ENCODE measurements around the gene LAMB4.

Gene LAMB4

DNA sequence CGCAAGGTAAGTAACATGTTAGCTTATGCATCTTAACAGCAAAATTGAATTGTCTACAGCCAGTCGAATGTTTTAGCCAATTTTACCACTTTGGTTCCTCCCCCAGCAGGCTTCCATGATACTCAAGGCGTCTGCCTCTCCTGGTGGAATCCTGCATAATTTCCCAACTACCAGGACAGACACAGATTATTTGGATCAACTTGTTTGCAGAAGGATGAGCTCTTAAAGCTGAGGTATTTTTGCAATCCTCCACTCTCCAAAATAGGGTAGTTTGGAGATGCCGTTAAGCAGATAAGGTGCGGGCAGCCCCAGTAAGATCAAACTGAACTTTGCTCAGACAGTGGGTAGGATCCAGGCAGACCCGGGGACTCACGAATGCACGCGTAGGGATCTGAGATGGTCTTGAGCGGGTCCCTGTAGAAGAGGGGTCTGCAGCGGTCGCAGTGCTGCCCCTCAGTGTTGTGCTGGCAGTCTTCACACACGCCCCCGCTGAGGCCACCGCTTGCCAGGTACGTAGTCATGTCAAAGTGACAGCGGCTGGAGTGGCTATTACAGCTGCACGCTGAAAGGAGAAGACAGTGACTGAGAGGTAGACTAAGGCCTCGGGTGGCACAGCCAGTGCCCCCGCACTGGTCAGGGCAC is 27.4 kb downstream of the LAMB4 start:
- DNase-seq = no peak

DNA sequence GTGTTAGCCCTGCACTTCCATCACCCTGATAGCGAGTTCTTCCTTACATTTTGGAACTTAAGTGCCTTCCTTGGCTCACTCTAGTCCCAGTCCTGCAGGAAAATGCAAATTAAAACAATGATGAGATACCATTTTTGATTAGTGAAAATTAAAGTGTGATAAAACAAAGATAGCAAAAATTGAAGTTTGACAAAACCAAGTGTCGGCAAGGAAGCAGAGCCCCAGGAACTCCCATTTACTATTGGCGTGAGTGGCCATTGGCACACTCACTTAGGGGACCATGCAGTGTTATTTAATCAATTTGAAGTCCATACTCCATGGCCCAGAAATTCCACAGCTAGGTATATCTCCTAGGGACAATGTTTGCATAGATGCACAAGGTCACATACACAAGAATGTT is 28.4 kb downstream of the LAMB4 start:
- no peak for DNase-seq

DNA sequence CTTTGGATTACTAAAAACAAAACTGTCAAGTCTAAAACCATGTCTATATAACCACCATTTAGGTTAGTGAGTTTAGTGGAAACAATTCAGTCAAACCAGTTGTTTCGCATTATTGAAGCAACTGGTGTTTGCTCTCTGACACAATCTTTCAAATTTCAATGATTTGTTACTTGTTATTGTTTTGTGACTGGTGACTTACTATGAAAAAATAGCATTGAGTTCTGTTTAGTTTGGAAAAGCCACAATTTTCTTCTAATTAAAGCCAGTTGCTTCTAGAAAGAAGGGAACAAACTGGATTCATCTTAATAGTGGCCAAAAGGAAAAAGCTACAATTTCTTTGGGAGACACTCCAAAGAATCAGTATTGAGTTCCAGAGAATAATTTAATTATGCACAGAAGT is 30.4 kb downstream of the LAMB4 start:
- DNase-seq = no peak

DNA sequence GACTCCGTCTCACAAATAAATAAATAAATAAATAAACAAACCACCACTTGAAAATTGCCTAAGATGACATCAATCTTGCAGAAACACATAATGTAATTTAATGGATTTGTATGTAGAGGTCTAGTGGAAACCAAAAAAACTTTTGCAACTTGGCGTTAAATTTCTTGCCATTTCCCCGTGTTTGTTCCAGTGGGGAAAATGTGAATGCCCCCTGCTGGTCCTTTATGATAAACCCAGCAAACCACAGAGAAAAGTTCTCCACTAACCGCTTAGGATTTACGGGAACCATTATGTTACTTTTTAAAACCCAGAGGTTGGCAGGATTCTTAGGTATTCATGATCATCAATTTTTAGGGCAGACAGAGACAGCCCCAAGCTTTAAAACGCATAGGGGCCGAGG is 32.5 kb downstream of the LAMB4 start:
- no peak for DNase-seq

DNA sequence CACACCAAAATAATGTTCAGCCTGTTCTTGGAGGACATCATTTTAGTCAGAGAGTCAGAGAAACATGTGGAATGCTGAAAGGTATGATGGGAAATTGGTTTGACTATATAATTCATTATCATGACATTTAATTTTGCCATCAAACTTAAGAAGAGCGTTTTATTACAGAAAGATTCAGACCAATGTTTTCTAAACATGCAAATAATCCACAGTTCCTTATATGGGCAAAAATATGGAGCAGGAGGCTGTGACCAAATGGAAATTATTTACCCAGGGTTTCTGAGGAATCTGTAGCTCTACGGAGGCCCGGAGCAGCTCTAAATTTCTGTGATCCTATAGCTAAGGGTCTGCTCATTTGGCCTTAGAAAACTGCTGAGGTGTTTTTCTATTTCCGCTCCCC is 33.2 kb downstream of the LAMB4 start:
- DNase-seq = no peak

DNA sequence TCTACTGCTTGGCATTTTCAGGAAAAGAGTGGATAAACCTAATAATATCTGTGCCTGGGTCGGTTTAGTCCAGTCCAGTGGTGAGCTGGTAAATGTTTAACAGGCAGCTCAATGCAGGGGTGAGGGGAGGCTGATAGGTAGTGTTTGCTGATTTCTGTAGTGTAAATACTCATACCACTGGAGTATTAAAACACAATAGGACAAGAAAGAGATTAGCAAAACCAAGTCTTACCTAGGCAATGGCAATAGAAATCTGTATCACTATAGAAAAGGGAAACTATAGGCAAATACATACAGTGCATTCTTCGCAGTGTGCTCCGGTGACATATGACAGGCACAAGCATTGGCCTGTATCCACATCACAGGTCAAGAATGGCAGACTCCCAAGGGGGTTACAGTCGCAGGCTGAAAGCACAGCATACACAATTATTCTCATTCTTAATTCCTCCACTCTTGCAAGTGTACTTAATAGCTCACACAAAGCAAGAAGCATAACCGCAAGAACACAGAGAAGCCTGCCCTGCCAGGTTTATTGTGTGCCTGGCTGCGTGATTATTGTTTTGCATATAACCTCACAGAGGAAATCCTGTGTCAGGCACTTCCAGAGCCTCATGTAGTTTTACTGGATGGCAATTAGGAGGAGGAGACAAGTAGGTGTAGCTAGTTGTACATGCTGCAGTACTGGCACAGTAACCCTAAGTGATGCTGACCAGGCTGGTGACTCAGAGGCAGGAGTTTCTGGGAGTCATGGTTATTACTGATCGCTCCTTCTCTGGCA is 35.0 kb downstream of the LAMB4 start:
- no peak for DNase-seq

DNA sequence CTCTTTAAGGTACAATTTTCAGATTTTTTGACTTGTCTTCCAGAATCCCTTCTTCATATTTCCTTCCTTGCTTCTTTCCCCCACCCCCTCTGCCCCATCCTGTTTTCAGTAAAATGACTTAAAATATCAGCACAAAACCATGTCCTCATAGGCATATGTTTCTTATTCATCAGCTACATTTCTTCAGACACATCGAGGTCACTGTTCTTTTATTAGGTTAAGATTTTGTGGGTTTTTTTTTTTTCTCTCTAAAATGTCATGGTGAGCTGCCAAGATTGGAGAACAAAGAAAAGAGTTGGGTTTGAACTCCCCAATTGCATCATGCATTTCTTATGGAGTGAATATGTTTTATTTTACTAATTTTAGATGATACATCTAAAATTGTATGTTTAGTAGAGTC is 35.8 kb downstream of the LAMB4 start:
- no peak for DNase-seq

DNA sequence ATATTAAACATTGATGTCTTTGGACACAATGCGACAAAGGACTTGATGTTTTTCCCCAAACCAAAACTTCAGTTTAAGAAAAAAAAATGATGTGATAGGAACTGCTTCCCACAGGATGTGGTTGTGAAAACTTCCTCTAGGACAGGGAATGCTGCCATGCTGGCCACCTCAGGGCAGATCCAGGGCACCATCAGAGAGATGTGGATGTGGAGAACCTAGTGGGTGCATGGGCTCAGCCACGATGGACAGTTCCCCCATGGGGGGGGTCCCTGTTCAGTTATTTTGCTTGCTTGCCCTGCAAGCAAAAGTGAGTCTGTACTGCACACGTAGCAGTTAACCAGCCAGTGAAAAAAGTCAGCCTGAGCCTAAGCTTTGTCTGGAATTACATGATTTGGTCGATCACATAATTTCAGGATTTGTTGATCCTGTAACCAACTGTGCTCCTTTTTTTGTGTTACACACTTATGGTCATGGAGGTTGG is 36.3 kb downstream of the LAMB4 start:
- no peak for DNase-seq

DNA sequence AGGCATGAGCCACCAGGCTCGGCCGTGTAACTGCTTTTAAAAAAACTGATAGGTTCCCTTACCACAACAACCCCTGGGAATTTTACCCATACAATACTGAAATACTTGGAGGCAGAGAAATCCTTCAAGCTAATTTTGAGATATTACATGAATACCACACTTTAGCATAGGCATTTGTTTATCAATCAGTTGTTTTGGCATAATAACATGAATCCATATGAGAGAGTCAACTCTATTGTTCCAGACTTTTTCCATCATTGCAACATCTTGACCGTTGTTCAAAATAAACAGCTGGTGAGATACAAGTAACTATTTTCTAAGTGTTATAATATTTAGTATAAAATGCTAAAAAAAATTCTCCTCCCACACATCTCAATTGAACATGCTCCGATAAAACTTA is 36.8 kb downstream of the LAMB4 start:
- DNase-seq = no peak

DNA sequence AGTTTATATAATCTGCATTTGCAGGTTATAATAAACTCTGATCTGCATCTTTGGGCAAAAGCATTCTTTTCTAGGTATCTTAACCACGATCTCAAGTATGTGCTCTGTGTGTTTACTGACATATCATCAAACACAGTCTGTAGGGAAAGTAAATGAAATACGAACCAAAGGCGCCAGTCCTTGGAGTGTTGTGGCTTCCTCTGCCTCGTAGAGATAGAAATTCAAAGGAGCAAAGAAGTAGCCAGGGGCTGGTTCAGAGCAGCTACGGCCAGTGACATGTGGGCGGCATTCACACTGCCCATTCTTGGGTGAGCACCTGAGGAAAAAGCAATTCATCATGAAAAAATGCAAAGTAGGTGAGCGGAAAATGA is 38.7 kb downstream of the LAMB4 start:
- no peak for DNase-seq

DNA sequence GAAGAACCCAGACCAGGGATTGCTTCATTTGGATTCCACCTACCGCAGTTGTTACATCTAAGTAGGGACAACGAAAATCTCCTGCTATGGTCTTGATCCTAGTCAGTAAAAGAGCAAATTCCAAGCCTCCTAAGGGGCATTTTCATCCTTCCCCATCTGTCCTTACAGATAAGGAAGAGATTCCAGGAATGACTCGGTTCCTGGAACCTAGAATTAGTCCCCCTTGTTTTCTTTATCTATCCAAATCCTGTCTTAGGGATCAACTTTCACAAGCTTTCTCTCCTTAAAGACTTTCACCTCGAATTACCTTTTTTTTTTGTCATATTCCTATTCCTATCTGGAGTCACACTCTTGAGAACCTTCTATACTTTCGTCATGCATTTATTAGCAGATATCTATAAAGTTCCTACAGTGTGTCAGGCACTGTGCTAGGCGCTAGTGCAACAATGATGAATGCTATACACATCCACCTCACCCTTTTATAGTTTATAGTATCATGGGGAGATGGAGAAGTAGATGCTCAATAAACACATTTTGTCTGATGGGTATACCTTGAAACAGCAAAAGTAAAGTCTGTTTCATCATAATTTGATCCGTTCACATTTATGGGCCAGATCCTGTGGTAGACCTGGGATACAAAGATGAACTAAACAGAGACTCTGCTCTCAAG is 39.2 kb downstream of the LAMB4 start:
- no peak for DNase-seq

DNA sequence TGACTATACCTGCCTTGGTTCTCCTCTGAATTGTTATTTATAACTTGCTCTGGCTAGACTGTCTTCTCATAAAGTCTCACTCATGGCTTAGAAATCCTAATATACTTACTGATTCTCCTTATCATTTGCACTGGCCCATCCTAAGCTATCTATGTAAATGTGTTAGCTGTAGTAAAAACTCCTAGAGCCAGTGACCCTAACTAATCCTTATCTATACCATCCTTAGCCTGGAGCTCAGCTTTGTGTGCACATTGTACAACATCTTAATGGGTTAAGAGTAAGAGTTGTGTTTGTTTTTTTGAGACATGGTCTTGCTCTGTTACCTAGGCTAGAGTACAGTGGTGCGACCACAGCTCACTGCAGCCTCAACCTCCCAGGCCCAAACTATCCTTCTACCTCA is 40.8 kb downstream of the LAMB4 start:
- no peak for DNase-seq

DNA sequence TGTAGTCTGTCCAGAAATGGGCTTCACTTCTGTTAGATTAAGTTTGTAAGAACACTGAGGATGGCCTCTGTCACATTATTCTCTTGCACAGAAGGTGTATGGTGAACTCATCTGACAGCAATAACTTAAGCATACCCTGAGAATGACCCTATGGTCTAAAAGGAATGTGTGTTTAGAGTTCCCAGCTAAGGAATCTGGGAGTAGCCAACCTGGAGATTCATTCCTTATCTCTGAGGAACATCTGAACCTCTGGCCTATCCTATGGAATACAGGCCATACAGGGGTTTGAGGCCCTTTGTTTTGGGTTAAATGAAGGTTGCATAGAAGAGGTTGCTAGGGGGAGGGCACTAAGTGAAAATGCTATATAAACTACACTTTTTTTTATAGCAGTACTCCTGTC is 41.4 kb downstream of the LAMB4 start:
- no peak for DNase-seq

DNA sequence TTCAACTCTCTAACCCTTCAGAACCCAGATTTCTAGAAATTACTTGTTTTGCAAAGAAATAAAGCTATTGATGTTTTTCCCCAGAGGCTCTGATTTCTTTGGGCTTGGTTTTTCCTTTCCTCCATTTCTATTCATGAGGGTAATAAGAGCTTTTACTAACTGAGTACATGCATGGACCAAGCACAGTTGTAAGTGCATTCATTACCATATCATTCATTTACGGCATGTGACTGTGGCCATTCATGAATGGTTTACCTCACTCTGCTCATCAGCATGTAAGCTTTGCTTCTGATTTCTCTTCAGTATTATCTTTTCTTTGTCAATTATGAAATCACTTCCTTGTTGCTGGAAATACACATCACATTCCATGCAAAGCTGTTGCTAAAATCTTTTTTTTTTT is 42.4 kb downstream of the LAMB4 start:
- no peak for DNase-seq

DNA sequence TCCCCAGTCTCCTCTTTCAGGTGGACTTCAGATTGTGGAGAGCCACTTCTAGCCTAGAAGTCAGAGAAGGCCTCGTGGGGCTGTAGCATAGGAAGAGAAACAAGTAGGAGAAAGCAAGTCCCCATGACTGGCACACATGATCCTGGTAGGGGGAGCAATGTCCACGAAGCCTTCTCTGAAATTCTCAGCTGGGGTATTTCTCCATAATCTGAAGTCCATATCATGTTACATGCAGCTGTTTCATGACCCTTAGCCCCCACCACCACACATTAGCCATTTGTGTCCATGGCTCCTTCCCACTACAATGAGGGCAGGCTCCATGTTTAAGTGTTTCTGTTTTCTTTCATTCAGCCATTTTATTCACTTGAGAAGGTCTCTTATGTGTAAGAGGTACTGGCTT is 43.2 kb downstream of the LAMB4 start:
- no peak for DNase-seq

DNA sequence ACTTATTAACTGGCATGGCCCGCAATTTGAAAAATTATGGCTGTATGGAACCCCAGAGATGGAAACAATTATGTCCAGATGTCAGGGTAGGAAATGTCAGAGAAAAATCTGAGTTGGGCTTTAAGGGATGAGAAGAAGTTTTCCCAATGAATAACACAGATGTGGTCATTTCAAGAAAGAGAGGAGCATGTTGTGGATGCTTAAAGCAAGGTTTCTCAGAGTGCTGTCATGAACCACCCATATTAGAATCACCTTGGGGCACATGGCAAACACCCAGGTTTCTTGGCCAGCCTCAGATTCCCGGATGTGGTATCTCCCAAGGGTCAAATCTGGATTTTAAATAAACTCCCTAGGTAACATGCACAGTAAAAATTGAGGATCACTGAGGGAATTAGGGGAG is 43.6 kb downstream of the LAMB4 start:
- DNase-seq = no peak

DNA sequence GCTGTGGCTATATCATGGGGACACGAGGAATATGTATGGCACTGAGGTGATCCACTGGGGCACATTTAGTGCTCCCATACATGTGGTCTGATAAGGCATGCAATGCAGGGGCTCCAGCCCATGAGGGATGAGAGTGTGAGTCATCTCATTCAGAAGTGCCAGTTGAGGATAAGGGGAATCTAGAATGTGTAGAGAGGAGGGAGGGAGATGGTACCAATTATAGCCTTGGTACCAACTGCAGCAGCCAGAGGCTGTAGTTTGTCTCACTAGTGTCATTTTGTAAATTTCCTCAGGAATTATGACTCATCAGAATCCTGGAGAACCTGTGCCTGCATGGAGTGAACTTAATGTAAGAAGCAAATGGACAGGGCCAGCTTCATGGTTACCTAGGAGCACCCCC is 46.2 kb downstream of the LAMB4 start:
- DNase-seq = no peak

DNA sequence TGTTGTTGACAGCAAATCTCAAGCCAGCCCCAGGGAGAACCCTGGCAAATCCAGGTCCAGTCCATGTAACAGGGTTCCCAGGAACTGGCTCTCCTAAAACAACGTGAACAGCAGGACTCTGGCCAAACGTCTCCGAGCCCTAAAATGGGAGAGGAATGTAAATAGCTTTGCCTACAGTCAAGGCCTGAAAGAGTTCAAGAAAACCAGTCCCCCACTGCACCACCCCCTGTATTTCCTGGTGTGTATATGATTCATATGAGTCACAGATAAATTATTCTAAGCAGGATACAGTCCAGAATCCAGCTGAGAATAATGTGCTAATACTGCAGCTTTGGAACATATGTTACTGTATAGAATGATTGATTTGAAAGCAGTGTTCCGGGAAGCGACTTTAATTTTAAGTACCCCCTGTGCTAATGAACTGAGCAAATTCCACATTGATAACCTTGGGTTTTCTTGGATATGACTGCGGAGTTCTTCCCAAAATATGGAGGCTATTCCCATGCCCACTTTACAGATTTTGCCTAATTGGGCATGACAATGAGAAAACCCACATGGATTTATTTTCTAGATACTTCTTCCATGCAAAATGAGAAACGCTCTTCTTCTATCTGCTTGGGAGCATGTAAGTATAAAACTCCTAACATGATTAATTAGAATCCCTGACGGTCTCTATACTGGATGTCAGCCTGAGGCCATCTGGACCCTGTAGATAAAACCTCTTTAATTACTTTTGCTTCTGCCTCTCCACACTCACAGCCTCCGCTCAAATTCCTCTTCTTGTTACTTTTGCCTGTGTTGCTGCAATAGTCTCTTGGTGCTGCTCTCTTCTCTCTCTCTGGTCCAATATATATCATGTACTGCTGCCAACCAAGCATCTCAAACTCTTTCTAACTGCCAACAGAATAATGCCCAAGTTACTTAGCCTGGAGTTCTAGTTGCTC is 50.2 kb downstream of the LAMB4 start:
- no peak for DNase-seq

DNA sequence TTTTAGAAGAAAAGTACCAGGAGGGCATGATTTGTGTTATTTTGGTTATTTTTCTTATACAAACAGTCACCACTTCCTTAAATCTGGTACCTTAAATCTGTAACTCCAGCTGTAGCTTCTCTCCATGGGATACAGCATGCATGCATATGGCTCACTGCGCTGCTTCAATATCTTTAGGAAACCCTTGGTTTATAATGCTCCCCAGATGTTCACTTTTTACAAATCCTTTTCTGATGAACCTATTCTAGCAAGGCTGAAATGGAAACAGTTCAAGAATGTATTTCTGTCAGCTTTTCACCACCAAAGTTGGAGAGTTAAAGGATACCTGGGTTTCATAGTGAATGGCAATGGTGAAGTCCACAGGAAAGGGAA is 50.9 kb downstream of the LAMB4 start:
- no peak for DNase-seq

DNA sequence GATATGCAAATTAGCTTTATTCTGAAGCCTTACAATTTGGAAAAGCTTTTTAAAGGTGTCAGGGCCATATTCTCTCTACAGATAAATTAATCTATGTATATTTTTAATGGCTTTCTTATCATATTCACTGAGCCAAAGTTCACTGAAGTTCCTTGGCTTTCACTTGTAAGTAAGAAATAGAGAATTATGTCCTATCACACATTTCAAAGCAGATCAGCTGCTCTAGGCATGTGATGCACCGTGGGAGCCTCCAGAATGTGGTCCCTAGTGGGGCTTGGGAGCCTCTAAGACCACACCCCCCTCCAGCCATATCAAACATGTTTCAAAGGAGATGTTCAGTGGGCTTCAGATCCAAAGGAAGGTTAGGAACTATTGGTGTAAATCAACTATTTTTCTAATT is 51.5 kb downstream of the LAMB4 start:
- DNase-seq = no peak

DNA sequence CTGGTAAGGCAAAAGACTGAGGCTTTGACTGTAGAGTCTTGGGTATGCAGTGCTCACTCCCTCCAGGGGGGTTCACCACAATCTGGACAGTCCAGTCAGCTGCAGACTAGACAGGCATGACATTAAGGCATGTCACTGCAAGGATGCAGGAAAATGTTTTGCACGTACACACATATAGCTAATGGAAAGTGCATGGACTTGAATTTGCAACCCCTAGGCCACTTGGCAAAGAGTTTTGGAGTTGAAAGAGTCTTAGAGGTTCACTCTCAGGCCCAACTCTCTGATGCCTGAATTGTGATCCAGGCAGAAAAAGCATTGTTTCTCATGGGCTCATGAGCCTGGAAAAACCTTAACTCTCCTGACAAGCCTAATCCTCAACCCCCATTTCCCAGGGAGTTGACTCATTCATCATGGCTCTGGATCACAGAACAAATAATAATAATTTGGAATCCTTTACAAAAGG is 51.9 kb downstream of the LAMB4 start:
- DNase-seq = no peak

DNA sequence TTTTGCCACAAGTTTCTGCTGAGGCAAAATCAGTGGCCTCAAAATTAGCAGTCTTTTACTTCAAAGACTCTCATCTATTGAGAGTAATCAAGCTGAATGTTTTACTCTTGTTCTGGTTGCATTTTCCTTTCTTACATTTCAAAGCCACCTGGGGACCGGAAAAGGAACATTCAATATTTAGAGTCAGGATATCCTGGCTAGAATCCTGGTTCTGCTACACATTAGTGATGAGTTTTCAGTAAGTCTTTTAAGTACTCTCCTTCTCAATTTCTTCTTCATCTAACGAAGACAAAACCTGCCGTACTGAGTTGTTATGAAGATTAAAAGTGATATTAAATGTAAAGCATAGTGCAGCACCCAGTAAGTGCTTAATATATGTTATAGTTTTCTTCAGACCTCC is 52.5 kb downstream of the LAMB4 start:
- DNase-seq = no peak

DNA sequence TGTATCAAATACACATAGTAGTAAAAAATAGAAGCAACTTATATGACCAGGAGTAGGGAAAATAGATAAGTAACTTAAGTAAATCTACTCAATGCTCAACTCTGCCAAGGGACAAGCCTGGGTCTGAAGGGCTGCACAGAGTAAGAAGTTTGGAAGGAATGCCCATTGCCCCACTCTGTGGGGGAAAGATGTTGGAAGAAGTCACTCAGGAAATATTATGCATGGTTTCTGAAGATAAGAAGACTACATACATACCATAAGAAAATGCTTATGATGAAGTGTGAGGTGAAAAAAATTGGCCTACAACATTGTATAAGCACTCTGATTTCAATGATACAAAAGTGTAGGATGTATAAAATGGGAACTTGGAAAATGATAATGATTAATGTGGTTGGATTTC is 54.0 kb downstream of the LAMB4 start:
- DNase-seq = no peak
